Measurements from ENCODE around the gene FXYD1. TPM values are rescaled to one million over a fixed set of nuclear protein-coding genes. Genes with fewer than 3 reads are reported as not detected.

Gene FXYD1
- total RNA-seq, 2 experiments from 2014 or later = 0.57 to 11.5 TPM

- no peak for DNase-seq (ENCODE audit: low spot score)
- Histone ChIP-seq H3K4me3 (ENCODE audit: low read depth, low read length, poor library complexity, severe bottlenecking) (no peak overlapping the region), H4K20me1 (ENCODE audit: insufficient read depth, low read length) (no peaks in the 10 kb centered on the region), H3K4me1 (ENCODE audit: insufficient read depth, low read length, poor library complexity, severe bottlenecking) (no peaks in the 10 kb centered on the region), H3K9me3 (ENCODE audit: low read length) (peaks cover 19% of the 10 kb centered on the region; the same call in 1 of the 2 replicates), H2AFZ (ENCODE audit: low read length) (no peak overlapping the region), H3K27ac (ENCODE audit: low read depth, low read length, poor library complexity, severe bottlenecking) (no peak overlapping the region), H3K36me3 (ENCODE audit: insufficient read depth, low read length) (peaks cover 67% of the 10 kb centered on the region), H3K4me2 (ENCODE audit: low read length) (no peak overlapping the region), H3K9me2 (ENCODE audit: insufficient read depth, low read length) (no peaks in the 10 kb centered on the region), H3K79me2 (ENCODE audit: insufficient read depth, low read depth, low read length) (no peaks in the 10 kb centered on the region)
- intact Hi-C loops (cut with micrococcal nuclease; ENCODE audit: unreplicated experiment) = no loop called here
- POLR2A ChIA-PET = interaction anchor here (0.9 kb wide), 1 partner anchor 28 kb away, joined by 3 read pairs; no protein-coding TSS in a partner anchor
- TF ChIP-seq CTCF (conservative IDR thresholded peaks at IDR 0.05; ENCODE audit: low read length) = no peak
- CTCF ChIA-PET (ENCODE audit: unreplicated experiment) = interaction anchor here (1.1 kb wide), 1 partner anchor 34 kb away, joined by 3 read pairs; no protein-coding TSS in a partner anchor
- no TSS peak for BruUV-seq (replicated peaks)
Measured at GRCh38 chr19:35169221-35169995, 30.8 kb downstream of the FXYD1 start.

GRCh38 chr19:35170359-35171061 lies 31.9 kb downstream of the FXYD1 start:
- TF ChIP-seq EZH2phosphoT487 (IDR thresholded peaks at IDR 0.05; ENCODE audit: borderline replicate concordance, low read depth, low read length) (no peak), CTCF (conservative IDR thresholded peaks at IDR 0.05; ENCODE audit: low read length) (no peak)
- Histone ChIP-seq H3K36me3 (ENCODE audit: insufficient read depth, low read length) (peaks cover 56% of the 10 kb centered on the region), H3K4me3 (ENCODE audit: low read depth, low read length, poor library complexity, severe bottlenecking) (no peak overlapping the region), H3K79me2 (ENCODE audit: insufficient read depth, low read depth, low read length) (no peaks in the 10 kb centered on the region), H4K20me1 (ENCODE audit: insufficient read depth, low read length) (no peaks in the 10 kb centered on the region), H3K9me2 (ENCODE audit: insufficient read depth, low read length) (no peaks in the 10 kb centered on the region), H3K4me2 (ENCODE audit: low read length) (no peak overlapping the region), H3K4me1 (ENCODE audit: insufficient read depth, low read length, poor library complexity, severe bottlenecking) (no peaks in the 10 kb centered on the region), H3K27ac (ENCODE audit: low read depth, low read length, poor library complexity, severe bottlenecking) (no peak overlapping the region), H2AFZ (ENCODE audit: low read length) (no peak overlapping the region), H3K9me3 (ENCODE audit: low read length) (peaks cover 9% of the 10 kb centered on the region; the same call in 1 of the 2 replicates)
- DNase-seq (ENCODE audit: low spot score) = no peak
- ChIA-PET POLR2A (interaction anchor here (0.7 kb wide), 1 partner anchor 10 kb away, joined by 3 read pairs; no protein-coding TSS in a partner anchor), CTCF (ENCODE audit: unreplicated experiment) (no interaction called here)
- intact Hi-C loops (cut with micrococcal nuclease; ENCODE audit: unreplicated experiment) = no loop called here
- BruUV-seq (replicated peaks) = no TSS peak

- TF ChIP-seq EZH2phosphoT487 (IDR thresholded peaks at IDR 0.05; ENCODE audit: borderline replicate concordance, low read depth, low read length) (no peak), CTCF (conservative IDR thresholded peaks at IDR 0.05; ENCODE audit: low read length) (no peak)
- TSS peak; percentile 49 for BruUV-seq (replicated peaks)
- peaks cover 44% of the 10 kb centered on the region for H3K36me3 ChIP-seq (ENCODE audit: insufficient read depth, low read length)
- no peak overlapping the region for H2AFZ ChIP-seq (ENCODE audit: low read length)
- intact Hi-C loops (cut with micrococcal nuclease; ENCODE audit: unreplicated experiment) = no loop called here
- H3K9me3 ChIP-seq (ENCODE audit: low read length) = no peaks in the 10 kb centered on the region
- ChIA-PET CTCF (ENCODE audit: unreplicated experiment) (no interaction called here), POLR2A (no interaction called here)
- H3K4me2 ChIP-seq (ENCODE audit: low read length) = no peak overlapping the region
- no peaks in the 10 kb centered on the region for H3K9me2 ChIP-seq (ENCODE audit: insufficient read depth, low read length)
- H3K79me2 ChIP-seq (ENCODE audit: insufficient read depth, low read depth, low read length) = no peaks in the 10 kb centered on the region
- DNase-seq (ENCODE audit: low spot score) = no peak
- no peaks in the 10 kb centered on the region for H4K20me1 ChIP-seq (ENCODE audit: insufficient read depth, low read length)
- no peak overlapping the region for H3K27ac ChIP-seq (ENCODE audit: low read depth, low read length, poor library complexity, severe bottlenecking)
- no peaks in the 10 kb centered on the region for H3K4me1 ChIP-seq (ENCODE audit: insufficient read depth, low read length, poor library complexity, severe bottlenecking)
- H3K4me3 ChIP-seq (ENCODE audit: low read depth, low read length, poor library complexity, severe bottlenecking) = no peak overlapping the region
Measured at GRCh38 chr19:35171730-35172129, 33.1 kb downstream of the FXYD1 start.
